WI38 (cell line): Measurements from ENCODE around the gene NAV2.

Experiments
- H3K4me3 ChIP-seq: 2 replicates; pipeline ENCODE4 v1.5.1; 2011; ENCODE audit warnings: low read depth, mild to moderate bottlenecking, control low read depth, low read length
- TF ChIP-seq, protein P1 (sequence below): IDR thresholded peaks from 2 replicates; pipeline ENCODE4 v1.5.1; 2012; ENCODE audit warnings: low read depth, mild to moderate bottlenecking, control low read depth, low read length

Gene NAV2

DNA sequence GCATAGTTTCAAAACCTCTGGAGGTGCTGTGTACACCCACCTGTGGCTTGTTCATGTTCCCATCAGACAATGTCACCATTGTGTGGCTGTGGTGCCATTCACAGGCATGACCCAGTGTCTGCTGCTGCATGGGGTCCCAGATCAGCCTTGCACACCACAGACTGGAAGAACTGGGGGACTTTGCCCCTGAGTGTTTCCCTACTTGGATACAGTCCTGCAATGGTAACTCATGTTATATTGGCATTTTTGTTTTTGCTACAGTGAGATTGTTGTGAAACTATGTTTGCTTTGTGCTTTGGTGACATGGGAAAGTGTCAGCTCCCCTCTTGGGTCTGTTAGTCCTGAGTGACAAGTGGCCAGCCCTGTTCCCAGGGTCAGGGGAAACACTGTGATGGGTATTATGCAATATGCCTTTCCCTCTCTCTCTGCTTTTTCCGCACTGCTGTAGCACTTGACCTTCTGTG lies 108.8 kb downstream of the NAV2 start:
- TF ChIP-seq, protein P1, sequence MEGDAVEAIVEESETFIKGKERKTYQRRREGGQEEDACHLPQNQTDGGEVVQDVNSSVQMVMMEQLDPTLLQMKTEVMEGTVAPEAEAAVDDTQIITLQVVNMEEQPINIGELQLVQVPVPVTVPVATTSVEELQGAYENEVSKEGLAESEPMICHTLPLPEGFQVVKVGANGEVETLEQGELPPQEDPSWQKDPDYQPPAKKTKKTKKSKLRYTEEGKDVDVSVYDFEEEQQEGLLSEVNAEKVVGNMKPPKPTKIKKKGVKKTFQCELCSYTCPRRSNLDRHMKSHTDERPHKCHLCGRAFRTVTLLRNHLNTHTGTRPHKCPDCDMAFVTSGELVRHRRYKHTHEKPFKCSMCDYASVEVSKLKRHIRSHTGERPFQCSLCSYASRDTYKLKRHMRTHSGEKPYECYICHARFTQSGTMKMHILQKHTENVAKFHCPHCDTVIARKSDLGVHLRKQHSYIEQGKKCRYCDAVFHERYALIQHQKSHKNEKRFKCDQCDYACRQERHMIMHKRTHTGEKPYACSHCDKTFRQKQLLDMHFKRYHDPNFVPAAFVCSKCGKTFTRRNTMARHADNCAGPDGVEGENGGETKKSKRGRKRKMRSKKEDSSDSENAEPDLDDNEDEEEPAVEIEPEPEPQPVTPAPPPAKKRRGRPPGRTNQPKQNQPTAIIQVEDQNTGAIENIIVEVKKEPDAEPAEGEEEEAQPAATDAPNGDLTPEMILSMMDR = no peak
- no peak overlapping the region for H3K4me3 ChIP-seq

DNA sequence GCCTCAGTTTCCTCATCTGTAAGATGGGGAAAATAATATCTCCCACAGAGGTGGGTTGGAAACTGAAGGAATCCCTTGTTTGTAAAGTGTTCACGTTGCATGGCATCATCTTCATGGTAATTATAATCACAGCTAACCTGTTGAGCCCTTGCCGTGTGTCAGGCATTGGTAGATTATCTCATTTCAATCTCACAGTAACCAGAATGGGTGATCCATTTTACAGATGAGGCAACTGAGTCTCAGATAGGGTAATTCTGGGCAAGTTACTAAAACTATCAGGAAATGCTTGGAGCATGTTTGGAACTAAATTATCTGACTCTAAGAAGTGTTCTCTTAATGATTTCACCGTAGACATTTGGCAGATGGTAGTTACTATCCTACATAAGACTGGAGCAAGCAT lies 109.4 kb downstream of the NAV2 start:
- TF ChIP-seq, protein P1 = no peak
- no peak overlapping the region for H3K4me3 ChIP-seq

DNA sequence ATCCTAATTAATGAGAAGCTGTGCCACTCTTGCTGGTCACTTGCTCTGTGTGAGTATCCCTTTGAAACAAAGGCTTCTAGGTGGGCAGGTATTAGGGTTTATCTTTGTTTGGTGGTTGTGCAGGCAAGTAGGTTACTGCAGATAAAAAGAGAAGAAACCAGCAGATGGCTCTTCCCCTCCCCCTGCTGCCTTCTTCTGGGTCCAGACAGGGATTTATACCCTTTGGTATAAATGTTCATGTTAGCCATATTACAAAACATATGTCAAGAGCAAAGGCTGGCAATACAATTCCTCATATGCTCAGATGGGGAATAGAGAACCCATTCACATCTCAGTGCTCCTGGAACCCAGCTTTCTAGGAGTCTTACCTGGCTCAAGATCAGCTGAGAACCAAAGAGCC lies 109.9 kb downstream of the NAV2 start:
- no peak overlapping the region for H3K4me3 ChIP-seq
- TF ChIP-seq, protein P1 = no peak

DNA sequence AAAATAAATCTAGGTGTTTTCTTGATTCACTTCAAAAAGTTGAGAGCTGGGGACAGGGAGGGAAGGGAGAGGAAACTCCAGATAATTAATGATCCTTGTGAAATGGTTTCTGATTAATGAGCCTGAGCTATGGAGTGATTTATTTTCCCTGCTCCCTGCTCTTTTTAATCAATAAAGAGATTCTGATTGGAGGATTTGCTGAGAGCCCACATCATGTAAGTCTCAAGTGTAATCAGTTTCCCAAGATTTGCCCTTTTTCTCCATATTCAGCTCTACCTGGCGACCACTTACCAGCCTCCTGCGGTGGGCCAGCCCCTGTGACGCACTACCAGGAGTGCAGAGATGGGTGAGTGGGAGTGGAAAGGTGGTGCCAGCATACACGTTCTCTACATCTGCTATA lies 114.0 kb downstream of the NAV2 start:
- TF ChIP-seq, protein P1 = no peak
- no peak overlapping the region for H3K4me3 ChIP-seq

DNA sequence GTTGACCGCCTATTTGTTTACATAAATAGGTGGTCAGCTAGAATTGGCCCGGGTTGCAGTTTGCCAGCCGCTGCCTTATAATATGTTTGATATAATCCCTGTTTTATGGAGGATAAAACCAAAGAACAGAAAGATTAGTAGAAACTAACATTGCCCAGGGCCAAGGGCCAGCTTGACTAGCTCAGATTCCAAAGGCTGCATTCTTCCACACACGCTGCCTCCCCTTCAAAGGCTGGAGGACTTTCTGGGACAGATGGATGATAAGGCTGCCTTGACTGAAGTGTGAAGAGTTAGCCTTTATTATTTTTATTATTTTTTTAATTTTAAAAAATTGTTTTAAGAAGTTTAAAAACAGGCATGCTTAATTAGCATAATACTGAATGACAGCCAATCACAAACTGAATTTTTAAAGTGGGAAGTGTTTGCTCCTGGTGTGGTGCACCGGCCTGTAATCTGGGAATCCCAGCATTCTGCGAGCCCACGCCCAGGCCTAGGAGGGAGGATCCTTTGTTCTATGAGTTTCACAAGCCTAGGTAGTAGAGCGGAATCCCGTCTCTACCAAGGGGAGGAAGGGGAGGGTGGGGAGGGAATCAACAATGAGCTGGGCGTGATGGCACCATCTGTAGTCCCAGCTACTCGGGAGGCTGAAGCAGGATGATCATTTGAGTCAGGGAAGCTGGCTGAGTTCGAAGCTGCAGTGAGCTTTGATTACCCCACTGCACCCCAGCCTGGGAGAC lies 114.9 kb downstream of the NAV2 start:
- H3K4me3 ChIP-seq = no peak overlapping the region
- TF ChIP-seq, protein P1 = no peak

DNA sequence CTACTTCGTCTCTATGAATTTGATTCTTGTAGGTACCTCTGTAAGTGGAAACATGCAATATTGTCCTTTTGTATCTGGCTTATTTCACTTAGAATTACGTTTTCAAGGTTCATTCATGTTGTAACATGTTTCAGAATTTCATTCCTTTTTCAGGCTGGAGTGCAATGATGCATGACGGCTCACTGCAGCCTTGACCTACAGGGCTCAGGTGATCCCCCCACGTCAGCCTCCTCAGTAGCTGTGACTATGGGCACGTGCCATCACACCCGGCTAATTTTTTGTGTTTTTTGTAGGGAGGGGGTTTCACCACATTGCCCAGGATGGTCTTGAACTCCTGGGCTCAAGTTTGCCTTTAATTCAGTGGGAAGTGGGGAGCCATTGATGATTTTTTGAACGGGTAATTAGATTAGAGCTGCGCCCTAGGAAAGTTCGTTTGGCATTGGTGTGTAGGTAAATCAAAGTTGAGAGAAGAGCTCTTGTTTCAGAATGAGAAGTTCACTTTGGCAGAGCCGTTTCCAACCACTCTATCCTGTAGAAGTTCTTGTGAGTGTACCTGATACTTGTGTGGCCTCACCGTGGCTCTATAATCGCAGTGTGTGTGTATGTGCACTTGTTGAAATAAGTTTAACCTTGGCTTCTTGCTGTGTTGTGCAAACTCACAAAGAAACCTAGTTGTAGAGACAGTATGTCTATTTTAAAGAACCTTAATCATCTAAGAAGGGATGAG lies 115.9 kb downstream of the NAV2 start:
- TF ChIP-seq, protein P1 = no peak
- no peak overlapping the region for H3K4me3 ChIP-seq
